ENCODE data around the gene HNRNPU.

Gene HNRNPU

DNA sequence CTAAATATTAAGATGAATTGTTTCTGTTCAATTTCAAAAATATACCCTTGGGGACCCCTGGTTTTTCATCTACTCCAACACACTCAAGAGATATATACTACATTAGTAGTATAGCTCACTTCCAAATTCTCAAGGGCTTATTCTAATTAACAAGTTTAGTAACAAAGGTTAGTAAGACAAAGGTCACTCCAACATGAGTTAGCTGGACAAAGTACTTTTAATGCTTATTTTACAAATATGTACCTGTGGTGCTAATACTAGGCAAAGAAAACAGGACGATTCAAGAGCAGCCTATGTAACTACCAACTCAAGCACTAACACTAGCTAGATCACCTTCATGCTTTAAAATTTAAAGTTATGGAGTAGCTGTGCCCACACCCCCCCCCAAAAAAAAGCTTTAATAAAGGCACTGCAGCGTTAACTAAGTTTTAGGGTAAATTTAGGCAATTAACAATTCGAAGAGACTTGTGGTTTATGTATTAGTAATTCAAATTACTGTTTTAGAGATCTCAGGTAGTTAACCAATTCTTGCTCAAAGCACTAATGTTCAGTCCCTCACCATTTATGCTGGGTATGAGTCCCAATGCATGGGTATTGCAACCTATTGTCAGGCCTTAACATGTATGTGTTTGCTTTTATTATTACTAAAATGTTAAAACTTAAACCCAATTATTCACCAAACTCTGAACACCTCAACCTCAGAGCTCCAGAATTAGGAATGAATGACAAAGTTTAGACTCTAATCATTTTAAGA, 14.1 kb downstream of the HNRNPU start:
- Histone ChIP-seq H3K27ac (ENCODE audit: low read length) (no peak overlapping the region), H3K4me3 (ENCODE audit: low read depth in 1 of 2, low read length in 2 of 2) (no peak overlapping the region), H3K36me3 (ENCODE audit: control insufficient read depth in 1 of 2, insufficient read depth in 2 of 2, low read length in 2 of 2) (peaks cover 51 to 66% of the 10 kb centered on the region in 2 donors), H3K9me3 (ENCODE audit: control insufficient read depth in 1 of 2, low read length in 2 of 2) (no peaks in the 10 kb centered on the region), H3K27me3 (ENCODE audit: low read depth, low read length) (no peaks in the 10 kb centered on the region), H3K4me1 (ENCODE audit: control insufficient read depth in 1 of 2, insufficient read depth in 2 of 2, low read length in 2 of 2) (peaks cover 0 to 6% of the 10 kb centered on the region in 2 donors)

DNA sequence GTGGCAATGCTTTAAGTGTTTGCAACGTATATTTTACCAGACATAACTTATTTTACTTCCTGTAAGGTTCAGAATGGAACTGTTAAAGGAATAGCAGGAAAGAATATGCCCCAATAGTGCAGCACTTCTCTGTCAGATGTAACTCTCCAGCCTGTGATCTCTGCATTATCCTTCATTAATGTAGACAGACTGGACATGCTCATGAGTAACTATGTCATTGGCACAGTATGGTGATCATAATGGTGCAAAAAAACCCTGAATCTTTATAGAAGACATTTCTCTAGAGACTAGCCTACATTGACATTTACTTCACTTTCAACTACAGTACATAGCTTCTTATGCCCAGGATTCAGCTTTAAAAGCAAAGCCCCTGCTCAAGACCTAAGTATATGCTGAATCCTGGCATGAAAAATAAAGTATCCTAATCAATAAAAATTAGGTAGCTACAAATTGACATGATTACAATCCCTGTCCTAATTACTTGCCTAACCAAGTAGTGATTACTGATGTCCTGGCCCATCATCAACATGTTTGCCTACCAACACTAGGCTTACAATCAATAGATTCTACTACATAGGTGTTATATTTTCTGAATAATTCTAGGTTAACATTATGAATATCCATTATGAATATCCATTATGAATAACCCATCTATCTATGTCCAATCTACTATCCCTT, 15.0 kb downstream of the HNRNPU start:
- no peaks in the 10 kb centered on the region for H3K27me3 ChIP-seq (ENCODE audit: low read depth, low read length)
- no peaks in the 10 kb centered on the region for H3K9me3 ChIP-seq (ENCODE audit: control insufficient read depth in 1 of 2, low read length in 2 of 2)
- H3K4me3 ChIP-seq (ENCODE audit: low read depth in 1 of 2, low read length in 2 of 2) = no peak overlapping the region
- H3K36me3 ChIP-seq (ENCODE audit: control insufficient read depth in 1 of 2, insufficient read depth in 2 of 2, low read length in 2 of 2) = peaks cover 53 to 64% of the 10 kb centered on the region in 2 donors
- no peak overlapping the region for H3K27ac ChIP-seq (ENCODE audit: low read length)
- H3K4me1 ChIP-seq (ENCODE audit: control insufficient read depth in 1 of 2, insufficient read depth in 2 of 2, low read length in 2 of 2) = no peaks in the 10 kb centered on the region

DNA sequence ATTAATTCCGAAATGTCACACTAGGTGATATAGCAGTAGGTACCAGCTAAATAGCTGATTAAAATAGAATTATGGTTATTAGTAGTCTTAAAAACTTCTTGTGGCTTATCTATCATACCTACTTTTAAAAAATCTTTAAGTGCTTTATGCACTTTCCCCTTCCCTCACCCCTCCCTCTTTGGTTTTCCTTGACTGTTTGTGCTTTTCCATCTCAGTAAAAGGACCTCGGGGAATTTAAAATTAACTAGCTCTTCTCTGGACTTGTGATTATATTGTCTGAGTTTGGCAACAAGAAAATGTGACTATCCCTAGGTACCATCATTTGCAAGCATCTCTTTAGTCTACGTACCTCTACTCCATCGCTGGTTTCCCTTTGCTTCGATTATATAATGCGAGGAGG, 17.7 kb downstream of the HNRNPU start:
- no peaks in the 10 kb centered on the region for H3K27me3 ChIP-seq (ENCODE audit: low read depth, low read length)
- H3K4me1 ChIP-seq (ENCODE audit: control insufficient read depth in 1 of 2, insufficient read depth in 2 of 2, low read length in 2 of 2) = peaks cover 0 to 2% of the 10 kb centered on the region in 2 donors
- no peak overlapping the region for H3K4me3 ChIP-seq (ENCODE audit: low read depth in 1 of 2, low read length in 2 of 2)
- H3K27ac ChIP-seq (ENCODE audit: low read length) = no peak overlapping the region
- H3K36me3 ChIP-seq (ENCODE audit: control insufficient read depth in 1 of 2, insufficient read depth in 2 of 2, low read length in 2 of 2) = peaks cover 55 to 64% of the 10 kb centered on the region in 2 donors
- no peaks in the 10 kb centered on the region for H3K9me3 ChIP-seq (ENCODE audit: control insufficient read depth in 1 of 2, low read length in 2 of 2)

DNA sequence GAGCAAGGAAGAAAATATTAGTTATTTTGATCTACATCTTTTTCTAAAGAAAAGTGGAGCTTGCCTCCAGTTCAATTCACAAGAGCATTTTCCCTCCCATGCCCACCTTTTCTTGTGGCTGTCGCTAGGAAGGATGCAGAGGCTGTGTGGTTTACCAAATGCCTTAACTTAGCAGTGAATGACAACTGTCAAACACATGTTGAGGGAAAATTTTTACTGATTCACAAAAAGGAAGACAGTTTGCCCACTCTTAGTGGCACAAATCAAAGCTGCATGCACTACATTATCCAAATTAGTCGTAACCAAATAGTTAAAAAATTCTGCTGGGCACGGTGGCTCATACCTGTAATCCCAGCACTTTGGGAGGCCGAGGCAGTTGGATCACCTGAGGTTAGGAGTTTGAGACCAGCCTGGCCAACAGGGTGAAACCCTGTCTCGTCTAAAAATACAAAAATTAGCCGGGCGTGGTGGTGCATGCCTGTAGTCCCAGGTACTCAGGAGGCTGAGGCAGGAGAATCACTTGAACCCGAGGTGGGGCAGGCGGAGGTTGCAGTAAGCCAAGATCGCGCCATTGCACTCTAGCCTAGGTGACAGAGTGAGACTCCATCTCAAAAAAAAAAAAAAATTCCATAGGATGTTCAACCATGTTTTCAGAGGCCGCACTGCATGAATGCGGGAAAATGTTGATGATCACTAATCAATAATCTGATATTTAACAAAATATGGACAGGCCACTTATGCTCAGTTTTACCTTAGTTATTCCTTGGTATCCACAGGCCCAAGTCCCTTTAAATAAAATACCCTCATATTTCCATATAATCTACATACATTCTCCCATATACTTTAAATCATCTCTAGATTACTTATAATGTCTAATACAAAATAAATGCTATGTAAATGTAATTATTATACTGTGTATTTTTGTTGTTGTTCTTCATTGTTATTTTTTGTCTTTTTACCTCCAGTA, 19.9 kb downstream of the HNRNPU start:
- Histone ChIP-seq H3K27ac (ENCODE audit: low read length) (no peak overlapping the region), H3K9me3 (ENCODE audit: control insufficient read depth in 1 of 2, low read length in 2 of 2) (no peaks in the 10 kb centered on the region), H3K4me3 (ENCODE audit: low read depth in 1 of 2, low read length in 2 of 2) (no peak overlapping the region), H3K27me3 (ENCODE audit: low read depth, low read length) (no peaks in the 10 kb centered on the region), H3K36me3 (ENCODE audit: control insufficient read depth in 1 of 2, insufficient read depth in 2 of 2, low read length in 2 of 2) (peaks cover 50 to 59% of the 10 kb centered on the region in 2 donors), H3K4me1 (ENCODE audit: control insufficient read depth in 1 of 2, insufficient read depth in 2 of 2, low read length in 2 of 2) (peaks cover 3 to 16% of the 10 kb centered on the region in 2 donors)

DNA sequence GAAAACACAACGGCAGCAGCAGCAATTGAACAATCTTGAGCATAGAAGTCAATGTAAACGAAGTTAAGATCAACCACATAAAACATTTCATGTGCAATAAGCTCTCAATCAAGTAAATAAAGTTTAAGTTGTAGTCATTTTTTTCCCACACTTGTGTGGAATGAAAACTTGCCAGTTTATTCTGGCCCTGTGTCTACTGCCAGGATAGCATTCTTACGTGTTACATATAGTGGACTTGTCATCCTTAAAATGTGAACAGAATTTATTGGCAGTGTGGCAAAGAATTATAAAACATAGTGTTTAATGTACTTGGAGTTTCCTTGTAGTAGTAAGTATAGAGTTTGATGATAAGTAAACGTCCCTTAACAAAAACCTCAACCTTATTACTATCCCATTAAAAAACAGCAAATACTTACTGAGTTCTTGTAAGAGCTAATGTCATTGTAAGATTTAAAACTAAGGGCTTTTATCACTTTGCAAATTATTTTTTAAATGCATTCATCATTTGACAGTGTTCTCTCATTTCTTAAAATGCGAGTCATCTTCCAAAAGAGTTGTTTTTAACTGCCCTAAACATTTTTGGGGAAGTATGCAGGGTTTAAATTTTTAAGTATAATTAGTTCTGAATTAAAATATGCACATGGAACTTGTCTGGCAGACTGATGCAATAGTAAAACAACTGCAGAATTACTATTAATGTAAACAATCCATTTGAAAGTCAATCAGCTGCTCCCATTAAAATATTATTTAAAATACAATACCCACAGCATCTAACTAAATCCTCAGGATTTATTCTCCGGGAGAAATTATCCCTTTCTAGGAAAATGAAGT, 21.0 kb downstream of the HNRNPU start:
- peaks cover 3 to 16% of the 10 kb centered on the region in 2 donors for H3K4me1 ChIP-seq (ENCODE audit: control insufficient read depth in 1 of 2, insufficient read depth in 2 of 2, low read length in 2 of 2)
- no peaks in the 10 kb centered on the region for H3K27me3 ChIP-seq (ENCODE audit: low read depth, low read length)
- no peak overlapping the region for H3K27ac ChIP-seq (ENCODE audit: low read length)
- H3K36me3 ChIP-seq (ENCODE audit: control insufficient read depth in 1 of 2, insufficient read depth in 2 of 2, low read length in 2 of 2) = peaks cover 49 to 53% of the 10 kb centered on the region in 2 donors
- H3K9me3 ChIP-seq (ENCODE audit: control insufficient read depth in 1 of 2, low read length in 2 of 2) = no peaks in the 10 kb centered on the region
- H3K4me3 ChIP-seq (ENCODE audit: low read depth in 1 of 2, low read length in 2 of 2) = no peak overlapping the region

DNA sequence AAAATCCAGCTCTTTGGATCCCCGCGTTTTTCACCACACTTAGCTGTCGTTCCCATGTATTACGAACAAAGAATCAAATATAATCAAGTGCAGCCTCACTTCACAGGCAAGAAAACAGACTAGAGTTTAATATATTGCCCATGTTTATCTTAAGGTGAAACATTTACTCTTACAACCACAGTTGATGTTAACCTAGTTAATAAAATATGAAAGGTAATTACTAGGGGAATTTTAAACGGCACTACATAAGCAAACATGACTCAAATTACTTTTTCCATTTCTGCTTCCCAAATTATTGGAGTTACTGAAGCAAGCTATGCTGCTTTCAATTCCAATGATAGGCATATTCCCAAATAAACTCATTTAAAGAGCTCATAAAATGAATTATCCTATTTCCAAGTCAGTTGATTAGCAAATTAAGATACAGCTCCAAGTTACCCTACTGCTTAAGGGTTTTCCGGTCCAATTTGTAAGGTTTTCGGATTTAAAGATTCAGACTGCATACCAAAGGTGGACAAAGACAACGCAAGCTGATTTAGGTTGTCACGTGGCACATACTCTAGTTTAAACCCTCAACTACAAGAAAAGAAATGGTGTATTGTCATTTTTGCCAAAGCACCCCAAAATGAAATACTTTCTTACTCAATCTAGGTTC, 22.9 kb downstream of the HNRNPU start:
- Histone ChIP-seq H3K27ac (ENCODE audit: low read length) (peak overlapping the region; percentile 6), H3K9me3 (ENCODE audit: control insufficient read depth in 1 of 2, low read length in 2 of 2) (no peaks in the 10 kb centered on the region), H3K27me3 (ENCODE audit: low read depth, low read length) (no peaks in the 10 kb centered on the region), H3K36me3 (ENCODE audit: control insufficient read depth in 1 of 2, insufficient read depth in 2 of 2, low read length in 2 of 2) (peaks cover 39 to 47% of the 10 kb centered on the region in 2 donors), H3K4me3 (ENCODE audit: low read depth in 1 of 2, low read length in 2 of 2) (no peak overlapping the region), H3K4me1 (ENCODE audit: control insufficient read depth in 1 of 2, insufficient read depth in 2 of 2, low read length in 2 of 2) (peaks cover 3 to 31% of the 10 kb centered on the region in 2 donors)

DNA sequence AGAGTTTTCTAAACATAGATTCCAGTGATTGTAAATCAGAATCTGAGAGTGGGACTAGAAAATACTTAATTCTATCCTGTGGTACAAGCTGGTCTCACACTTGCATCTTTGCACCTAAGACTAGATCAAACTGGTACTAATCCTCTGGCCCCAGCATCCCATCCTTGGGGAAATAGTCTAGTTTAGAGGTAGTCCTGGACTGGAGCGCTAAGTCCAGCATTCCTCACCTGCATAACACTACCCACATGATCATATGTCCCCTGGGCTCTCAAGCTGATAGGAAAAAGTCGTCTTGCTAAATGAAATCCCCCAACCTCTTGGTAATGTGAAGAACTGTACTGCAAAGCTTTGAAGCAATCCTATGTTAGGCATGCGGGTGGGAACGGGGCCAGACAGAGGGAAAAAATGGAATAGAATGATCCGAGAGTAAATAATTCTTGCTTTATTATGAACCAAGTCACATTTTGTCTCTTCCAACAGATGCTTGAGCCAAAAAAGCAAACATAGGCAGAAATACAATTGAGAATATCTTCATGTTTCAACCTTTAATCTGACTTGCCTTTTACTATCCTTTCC, 24.0 kb downstream of the HNRNPU start:
- Histone ChIP-seq H3K36me3 (ENCODE audit: control insufficient read depth in 1 of 2, insufficient read depth in 2 of 2, low read length in 2 of 2) (peaks cover 37 to 39% of the 10 kb centered on the region in 2 donors), H3K9me3 (ENCODE audit: control insufficient read depth in 1 of 2, low read length in 2 of 2) (no peaks in the 10 kb centered on the region), H3K4me3 (ENCODE audit: low read depth in 1 of 2, low read length in 2 of 2) (no peak overlapping the region), H3K27ac (ENCODE audit: low read length) (no peak overlapping the region), H3K4me1 (ENCODE audit: control insufficient read depth in 1 of 2, insufficient read depth in 2 of 2, low read length in 2 of 2) (peaks cover 3 to 31% of the 10 kb centered on the region in 2 donors), H3K27me3 (ENCODE audit: low read depth, low read length) (no peaks in the 10 kb centered on the region)

DNA sequence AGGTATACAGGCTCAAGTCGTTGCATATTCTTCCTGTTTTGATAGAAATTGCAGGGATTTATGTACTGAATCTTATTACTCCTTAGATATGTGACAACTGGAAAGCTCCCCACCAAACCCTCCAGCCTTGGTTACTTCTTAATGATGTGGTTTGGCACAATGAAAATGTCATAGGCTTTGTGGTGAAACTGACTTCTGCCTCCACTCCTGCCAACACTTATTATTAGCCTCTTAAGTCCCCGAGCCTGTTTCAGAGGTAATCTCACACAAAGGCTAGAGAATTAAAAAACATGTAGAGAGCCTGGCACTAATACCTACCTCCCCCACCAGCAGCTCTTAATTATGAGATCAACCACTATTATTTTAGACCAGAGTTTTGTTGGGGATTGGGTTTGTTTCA, 24.7 kb downstream of the HNRNPU start:
- H3K4me3 ChIP-seq (ENCODE audit: low read depth in 1 of 2, low read length in 2 of 2) = no peak overlapping the region
- no peak overlapping the region for H3K27ac ChIP-seq (ENCODE audit: low read length)
- H3K27me3 ChIP-seq (ENCODE audit: low read depth, low read length) = no peaks in the 10 kb centered on the region
- H3K36me3 ChIP-seq (ENCODE audit: control insufficient read depth in 1 of 2, insufficient read depth in 2 of 2, low read length in 2 of 2) = peaks cover 34 to 35% of the 10 kb centered on the region in 2 donors
- H3K4me1 ChIP-seq (ENCODE audit: control insufficient read depth in 1 of 2, insufficient read depth in 2 of 2, low read length in 2 of 2) = peaks cover 3 to 31% of the 10 kb centered on the region in 2 donors
- no peaks in the 10 kb centered on the region for H3K9me3 ChIP-seq (ENCODE audit: control insufficient read depth in 1 of 2, low read length in 2 of 2)

DNA sequence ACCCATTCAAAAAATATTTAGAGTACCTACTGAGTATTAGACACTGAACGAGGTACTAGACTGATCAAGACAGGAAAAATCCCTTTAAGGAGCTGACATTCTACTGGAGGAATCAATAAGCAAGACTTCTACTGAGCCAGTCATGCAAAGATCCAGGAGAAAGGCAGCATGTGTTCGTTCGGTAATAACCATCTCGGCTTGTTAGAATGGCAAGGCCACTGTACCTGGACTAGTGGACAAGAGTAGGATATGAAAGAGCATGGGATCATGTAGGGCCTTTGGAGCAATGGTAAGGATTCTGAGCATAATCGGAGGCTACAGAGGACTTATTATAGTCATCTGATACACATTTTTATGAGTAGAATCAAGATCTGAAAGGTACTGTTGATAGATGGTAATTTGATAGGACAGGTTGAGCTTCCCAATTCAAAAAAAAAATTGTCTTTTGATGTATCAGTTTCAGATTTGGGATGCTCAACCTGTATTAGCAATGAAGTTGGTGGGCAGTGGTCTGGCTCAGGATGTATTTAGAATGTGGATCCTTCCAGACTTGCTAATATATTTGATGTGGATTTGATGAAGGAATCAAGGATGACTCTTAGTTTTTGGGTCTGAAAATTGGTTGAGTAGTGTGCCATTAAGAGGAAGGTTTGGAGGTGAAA, 26.6 kb downstream of the HNRNPU start:
- no peaks in the 10 kb centered on the region for H3K27me3 ChIP-seq (ENCODE audit: low read depth, low read length)
- no peaks in the 10 kb centered on the region for H3K9me3 ChIP-seq (ENCODE audit: control insufficient read depth in 1 of 2, low read length in 2 of 2)
- peak overlapping the region; percentile 39 for H3K27ac ChIP-seq (ENCODE audit: low read length)
- peaks cover 22 to 24% of the 10 kb centered on the region in 2 donors for H3K36me3 ChIP-seq (ENCODE audit: control insufficient read depth in 1 of 2, insufficient read depth in 2 of 2, low read length in 2 of 2)
- H3K4me3 ChIP-seq (ENCODE audit: low read depth in 1 of 2, low read length in 2 of 2) = peak overlapping the region in 1 of 2 donors; percentile 80
- H3K4me1 ChIP-seq (ENCODE audit: control insufficient read depth in 1 of 2, insufficient read depth in 2 of 2, low read length in 2 of 2) = peaks cover 3 to 31% of the 10 kb centered on the region in 2 donors
